A673 (cell line): ENCODE data around the gene SULT2B1. TPM values are rescaled to one million over a fixed set of nuclear protein-coding genes. Genes with fewer than 3 reads are reported as not detected.

Source experiments
- BruUV-seq: library from RNA; stranded (reverse); fragments of 400-500 nt; replicated peaks from 2 replicates; lab custom pipeline; 2021; lab: Mats Ljungman, UMichigan
- CTCF ChIA-PET: fragments of 300-600 bp; sonication (Branson Sonifier 250); formaldehyde crosslinking; loops from one replicate; lab custom pipeline; 2022; ENCODE audit warnings: antibody characterized with exemption; lab: Charles Lee
- POLR2A ChIA-PET: fragments of 300-600 bp; sonication (Branson Sonifier 250); formaldehyde crosslinking; loops from one replicate; lab custom pipeline; 2022; ENCODE audit warnings: antibody characterized with exemption; ENCODE audit not compliant: low non-redundant PET; lab: Charles Lee
- DNase-seq: peaks from one replicate; pipeline ENCODE4 v3.0.0-alpha.2; 2015; ENCODE audit warnings: low spot score
- H3K27ac ChIP-seq: fragments of 200-600 bp; sonication (generic); 2 replicates; pipeline ENCODE4 v1.5.1; 2016; ENCODE audit warnings: mixed run types, low read depth, mild to moderate bottlenecking, mixed read lengths, antibody characterized with exemption, low read length; ENCODE audit not compliant: poor library complexity, severe bottlenecking
- H3K27me3 ChIP-seq: fragments of 200-600 bp; sonication (generic); replicated peaks from 2 replicates; pipeline ENCODE4 v1.6.1; 2017; ENCODE audit warnings: mixed run types, low read depth, mild to moderate bottlenecking, mixed read lengths, antibody characterized with exemption, low read length; ENCODE audit not compliant: insufficient read depth, poor library complexity
- H3K36me3 ChIP-seq: fragments of 200-600 bp; sonication (generic); 2 replicates; pipeline ENCODE4 v1.6.1; 2016; ENCODE audit warnings: mixed run types, mild to moderate bottlenecking, mixed read lengths, antibody characterized with exemption, low read length; ENCODE audit not compliant: insufficient read depth, poor library complexity, severe bottlenecking
- H3K4me1 ChIP-seq: fragments of 200-600 bp; sonication (generic); 2 replicates; pipeline ENCODE4 v1.6.1; 2017; ENCODE audit warnings: mixed run types, mild to moderate bottlenecking, mixed read lengths, antibody characterized with exemption, low read length; ENCODE audit not compliant: insufficient read depth, poor library complexity, severe bottlenecking
- H3K4me3 ChIP-seq: fragments of 200-600 bp; sonication (generic); 2 replicates; pipeline ENCODE4 v1.5.1; 2016; ENCODE audit warnings: low read depth, mixed run types, mild to moderate bottlenecking, mixed read lengths, low read length; ENCODE audit not compliant: poor library complexity, severe bottlenecking
- H3K9me3 ChIP-seq: fragments of 200-600 bp; sonication (generic); 2 replicates; pipeline ENCODE4 v1.6.1; 2016; ENCODE audit warnings: mixed run types, low read depth, mild to moderate bottlenecking, mixed read lengths, antibody characterized with exemption, low read length; ENCODE audit not compliant: poor library complexity, severe bottlenecking
- CTCF ChIP-seq: fragments of 300-800, 200-600 bp; sonication (generic); conservative IDR thresholded peaks from 2 replicates; pipeline ENCODE4 v1.5.1; 2017; ENCODE audit warnings: low read depth, mild to moderate bottlenecking, antibody characterized with exemption, low read length, moderate library complexity, mixed read lengths
- EZH2 ChIP-seq: fragments of 200-600 bp; sonication (generic); IDR thresholded peaks from 2 replicates; pipeline ENCODE4 v1.6.1; 2017; ENCODE audit warnings: borderline replicate concordance, low read depth, mild to moderate bottlenecking, mixed read lengths, antibody characterized with exemption, low read length; ENCODE audit not compliant: poor library complexity, severe bottlenecking
- intact Hi-C: fragments of 100-400 bp; cut with micrococcal nuclease; formaldehyde crosslinking; loops from one replicate; pipeline ENCODE4 v1.10.0; 2022; ENCODE audit not compliant: unreplicated experiment
- total RNA-seq: library from RNA; stranded (reverse); gene quantifications from 2 replicates; pipeline ENCODE4 v1.2.3, GENCODE V29; 2021

Gene SULT2B1
- total RNA-seq, 1 experiment from 2014 or later: 0.60 TPM

- CTCF ChIA-PET: no interaction called here
- no peaks in the 10 kb centered on the region for H3K36me3 ChIP-seq
- no peak overlapping the region for H3K4me3 ChIP-seq
- DNase-seq: no peak
- H3K27me3 ChIP-seq: no peaks in the 10 kb centered on the region
- no peaks in the 10 kb centered on the region for H3K4me1 ChIP-seq
- H3K27ac ChIP-seq: no peak overlapping the region
- no peak for TF ChIP-seq CTCF
- no TSS peak for BruUV-seq
- H3K9me3 ChIP-seq: no peaks in the 10 kb centered on the region
- POLR2A ChIA-PET: no interaction called here
- intact Hi-C loops: no loop called here
Measured at GRCh38 chr19:48540110-48540509, 11.9 kb upstream of the SULT2B1 start.

- ChIA-PET POLR2A (interaction anchor here (0.6 kb wide), 1 partner anchor 231 kb away, joined by 7 read pairs; no protein-coding TSS in a partner anchor), CTCF (no interaction called here)
- intact Hi-C loops: no loop called here
- TF ChIP-seq CTCF: no peak
- no peak for TF ChIP-seq EZH2
- Histone ChIP-seq H3K27ac (no peak overlapping the region), H3K4me1 (no peaks in the 10 kb centered on the region), H3K27me3 (no peaks in the 10 kb centered on the region), H3K36me3 (no peaks in the 10 kb centered on the region), H3K9me3 (no peaks in the 10 kb centered on the region), H3K4me3 (no peak overlapping the region)
- DNase-seq: no peak
- no TSS peak for BruUV-seq
Measured at GRCh38 chr19:48541813-48542212, 10.2 kb upstream of the SULT2B1 start.

- ChIA-PET CTCF (interaction anchor here (0.6 kb wide), 1 partner anchor 723 kb away, joined by 3 read pairs; no protein-coding TSS in a partner anchor), POLR2A (no interaction called here)
- DNase-seq: no peak
- intact Hi-C loops: no loop called here
- Histone ChIP-seq H3K27ac (no peak overlapping the region), H3K4me3 (no peak overlapping the region), H3K4me1 (no peaks in the 10 kb centered on the region), H3K36me3 (no peaks in the 10 kb centered on the region), H3K9me3 (no peaks in the 10 kb centered on the region), H3K27me3 (no peaks in the 10 kb centered on the region)
- BruUV-seq: no TSS peak
- TF ChIP-seq EZH2: no peak
- no peak for TF ChIP-seq CTCF
Measured at GRCh38 chr19:48543121-48543710, 8.8 kb upstream of the SULT2B1 start.
